RWPE2 (cell line): Measurements from ENCODE around the gene USP40.

Source experiments
- ATAC-seq: fragments of 200-7000 bp; cut with Tn5 transposase; 3 replicates; pipeline ENCODE4 v1.9.1; 2021; ENCODE audit warnings: low read depth
- DNase-seq: peaks from one replicate; pipeline ENCODE4 v3.0.0-alpha.2; 2020; ENCODE audit warnings: low spot score
- H3K27ac ChIP-seq: fragments of 450-650 bp; 2 replicates; pipeline ENCODE4 v1.5.1; 2017; ENCODE audit warnings: mild to moderate bottlenecking; ENCODE audit not compliant: poor library complexity, severe bottlenecking
- H3K27me3 ChIP-seq: fragments of 250-450 bp; sonication (Bioruptor Pico); 2 replicates; pipeline ENCODE4 v1.5.1; 2021; ENCODE audit warnings: mild to moderate bottlenecking, moderate library complexity; ENCODE audit not compliant: insufficient read depth, poor library complexity, severe bottlenecking
- H3K36me3 ChIP-seq: fragments of 250-450 bp; sonication (Bioruptor Pico); 2 replicates; pipeline ENCODE4 v1.5.1; 2020; ENCODE audit warnings: low read depth, mild to moderate bottlenecking, moderate library complexity
- H3K4me1 ChIP-seq: fragments of 250-450 bp; sonication (Bioruptor Pico); 2 replicates; pipeline ENCODE4 v1.5.1; 2021; ENCODE audit warnings: mild to moderate bottlenecking, moderate library complexity; ENCODE audit not compliant: insufficient read depth, poor library complexity, severe bottlenecking
- H3K4me3 ChIP-seq: fragments of 250-450 bp; sonication (Bioruptor Pico); 2 replicates; pipeline ENCODE4 v1.5.1; 2021; ENCODE audit warnings: mild to moderate bottlenecking, moderate library complexity; ENCODE audit not compliant: severe bottlenecking
- H3K9me3 ChIP-seq: fragments of 250-450 bp; sonication (Bioruptor Pico); 2 replicates; pipeline ENCODE4 v1.5.1; 2021; ENCODE audit warnings: mild to moderate bottlenecking, moderate library complexity; ENCODE audit not compliant: severe bottlenecking
- TF ChIP-seq, protein P1 (sequence below): fragments of 450-650 bp; IDR thresholded peaks from one replicate; pipeline ENCODE4 v1.5.1; 2017; ENCODE audit warnings: mild to moderate bottlenecking, moderate library complexity; ENCODE audit not compliant: poor library complexity, severe bottlenecking

USP40 gene

DNA sequence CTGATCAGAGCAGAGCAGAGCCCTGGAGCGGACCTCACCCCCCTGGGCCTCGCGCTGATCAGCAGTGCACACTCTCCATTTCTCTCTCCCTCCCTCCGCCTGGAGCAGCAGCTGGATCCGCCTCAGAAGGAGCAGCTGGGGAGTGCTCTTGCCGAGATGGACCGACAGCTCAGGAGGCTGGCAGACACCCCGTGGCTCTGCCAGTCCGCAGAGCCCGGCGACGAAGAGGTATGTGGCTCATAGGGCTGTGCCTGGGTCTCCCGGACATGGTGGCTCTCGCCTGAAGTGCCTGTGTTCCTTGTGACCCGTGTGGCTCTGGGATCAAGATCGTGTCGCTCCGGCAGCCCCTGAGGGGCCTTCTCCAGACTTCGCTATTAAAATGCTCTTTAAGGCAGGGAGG is 102.5 kb downstream of the USP40 start:
- H3K27ac ChIP-seq: no peak overlapping the region
- DNase-seq (peak; percentile 34), ATAC-seq (no peak)
- H3K27me3 ChIP-seq: no peaks in the 10 kb centered on the region
- no peaks in the 10 kb centered on the region for H3K4me1 ChIP-seq
- H3K4me3 ChIP-seq: no peak overlapping the region
- H3K9me3 ChIP-seq: no peaks in the 10 kb centered on the region
- H3K36me3 ChIP-seq: peaks cover 40% of the 10 kb centered on the region
- TF ChIP-seq, protein P1, sequence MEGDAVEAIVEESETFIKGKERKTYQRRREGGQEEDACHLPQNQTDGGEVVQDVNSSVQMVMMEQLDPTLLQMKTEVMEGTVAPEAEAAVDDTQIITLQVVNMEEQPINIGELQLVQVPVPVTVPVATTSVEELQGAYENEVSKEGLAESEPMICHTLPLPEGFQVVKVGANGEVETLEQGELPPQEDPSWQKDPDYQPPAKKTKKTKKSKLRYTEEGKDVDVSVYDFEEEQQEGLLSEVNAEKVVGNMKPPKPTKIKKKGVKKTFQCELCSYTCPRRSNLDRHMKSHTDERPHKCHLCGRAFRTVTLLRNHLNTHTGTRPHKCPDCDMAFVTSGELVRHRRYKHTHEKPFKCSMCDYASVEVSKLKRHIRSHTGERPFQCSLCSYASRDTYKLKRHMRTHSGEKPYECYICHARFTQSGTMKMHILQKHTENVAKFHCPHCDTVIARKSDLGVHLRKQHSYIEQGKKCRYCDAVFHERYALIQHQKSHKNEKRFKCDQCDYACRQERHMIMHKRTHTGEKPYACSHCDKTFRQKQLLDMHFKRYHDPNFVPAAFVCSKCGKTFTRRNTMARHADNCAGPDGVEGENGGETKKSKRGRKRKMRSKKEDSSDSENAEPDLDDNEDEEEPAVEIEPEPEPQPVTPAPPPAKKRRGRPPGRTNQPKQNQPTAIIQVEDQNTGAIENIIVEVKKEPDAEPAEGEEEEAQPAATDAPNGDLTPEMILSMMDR: no peak

DNA sequence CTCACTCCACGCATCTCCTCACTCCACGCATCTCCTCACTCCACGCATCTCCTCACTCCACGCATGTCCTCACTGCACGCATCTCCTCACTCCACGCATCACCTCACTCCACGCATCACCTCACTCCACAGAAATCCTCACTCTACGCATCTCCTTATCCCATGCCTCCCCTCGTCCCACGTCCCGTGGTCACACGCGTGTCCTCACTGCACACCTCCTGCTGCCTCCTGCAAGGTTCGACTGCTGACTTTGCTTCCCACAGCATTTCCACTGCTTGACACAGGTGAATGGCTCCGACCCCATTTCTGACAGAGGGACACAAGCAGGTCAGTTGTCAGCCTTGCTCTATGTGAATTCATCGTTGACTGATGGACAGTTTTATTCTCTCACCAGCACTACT is 103.0 kb downstream of the USP40 start:
- Histone ChIP-seq H3K27ac (no peak overlapping the region), H3K27me3 (no peaks in the 10 kb centered on the region), H3K4me1 (no peaks in the 10 kb centered on the region), H3K9me3 (no peaks in the 10 kb centered on the region), H3K4me3 (no peak overlapping the region), H3K36me3 (peaks cover 35% of the 10 kb centered on the region)
- DNase-seq: peak; percentile 15
- no peak for ATAC-seq
- TF ChIP-seq, protein P1: no peak

DNA sequence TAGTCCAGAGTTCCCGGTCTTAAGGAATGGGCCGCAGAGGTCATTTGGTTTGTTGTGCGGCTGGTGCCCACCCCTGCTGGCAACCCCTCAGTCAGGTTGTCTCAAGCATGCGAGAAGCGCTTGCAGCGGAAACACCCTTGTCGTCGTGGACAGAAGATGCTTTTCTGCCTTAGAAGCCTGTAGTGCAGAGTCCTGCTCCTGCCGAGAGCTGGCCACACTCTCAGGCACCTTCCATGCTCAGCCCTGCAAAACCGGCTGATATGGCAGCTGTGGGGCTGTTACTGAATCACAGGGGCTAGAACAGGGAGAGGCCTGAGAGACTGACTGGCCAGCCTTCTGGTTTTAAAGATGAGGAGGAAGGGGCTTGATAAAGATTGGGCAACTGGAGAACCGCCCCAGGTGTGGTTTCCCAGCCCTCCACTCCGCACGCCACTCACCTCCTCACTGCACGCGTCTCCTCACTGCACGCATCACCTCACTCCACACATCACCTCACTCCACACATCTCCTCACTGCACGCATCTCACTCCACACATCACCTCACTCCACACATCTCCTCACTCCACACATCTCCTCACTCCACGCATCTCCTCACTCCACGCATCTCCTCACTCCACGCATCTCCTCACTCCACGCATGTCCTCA is 103.6 kb downstream of the USP40 start:
- Histone ChIP-seq H3K4me3 (no peak overlapping the region), H3K9me3 (no peaks in the 10 kb centered on the region), H3K27ac (no peak overlapping the region), H3K27me3 (no peaks in the 10 kb centered on the region), H3K36me3 (peaks cover 36% of the 10 kb centered on the region), H3K4me1 (no peaks in the 10 kb centered on the region)
- ATAC-seq (no peak), DNase-seq (peak; percentile 29)
- TF ChIP-seq, protein P1: no peak

DNA sequence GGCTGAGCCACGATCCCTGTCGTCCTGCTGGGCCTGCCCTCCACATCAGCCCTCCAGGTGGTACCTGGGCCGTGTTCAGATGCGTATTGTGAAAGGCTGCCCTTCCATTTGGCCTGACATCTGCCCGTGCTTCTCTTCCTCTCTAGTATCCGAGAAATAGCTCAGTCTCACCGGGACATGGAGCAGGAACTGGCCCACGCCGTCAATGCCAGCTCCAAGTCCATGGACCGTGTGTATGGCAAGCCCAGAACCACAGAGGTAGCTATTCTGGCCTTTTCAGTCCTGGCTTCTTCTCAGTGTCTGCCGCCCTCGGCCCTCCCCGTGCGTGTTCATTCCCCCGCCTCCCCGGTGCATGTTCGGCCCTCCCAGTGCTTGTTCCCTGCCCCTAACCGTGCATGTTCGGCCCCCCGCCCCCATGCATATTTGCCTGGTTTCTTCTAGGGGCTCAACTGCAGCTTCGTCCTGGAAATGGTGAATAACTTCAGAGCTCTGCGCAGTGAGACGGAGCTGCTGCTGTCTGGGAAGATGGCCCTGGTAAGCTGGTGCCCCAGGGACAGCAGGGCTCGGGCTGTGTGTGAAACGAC is 104.3 kb downstream of the USP40 start:
- H3K27me3 ChIP-seq: no peaks in the 10 kb centered on the region
- TF ChIP-seq, protein P1: no peak
- H3K36me3 ChIP-seq: peaks cover 39% of the 10 kb centered on the region
- no peak overlapping the region for H3K27ac ChIP-seq
- H3K4me1 ChIP-seq: no peaks in the 10 kb centered on the region
- H3K4me3 ChIP-seq: no peak overlapping the region
- no peaks in the 10 kb centered on the region for H3K9me3 ChIP-seq
- DNase-seq (peak; percentile 53), ATAC-seq (no peak)

DNA sequence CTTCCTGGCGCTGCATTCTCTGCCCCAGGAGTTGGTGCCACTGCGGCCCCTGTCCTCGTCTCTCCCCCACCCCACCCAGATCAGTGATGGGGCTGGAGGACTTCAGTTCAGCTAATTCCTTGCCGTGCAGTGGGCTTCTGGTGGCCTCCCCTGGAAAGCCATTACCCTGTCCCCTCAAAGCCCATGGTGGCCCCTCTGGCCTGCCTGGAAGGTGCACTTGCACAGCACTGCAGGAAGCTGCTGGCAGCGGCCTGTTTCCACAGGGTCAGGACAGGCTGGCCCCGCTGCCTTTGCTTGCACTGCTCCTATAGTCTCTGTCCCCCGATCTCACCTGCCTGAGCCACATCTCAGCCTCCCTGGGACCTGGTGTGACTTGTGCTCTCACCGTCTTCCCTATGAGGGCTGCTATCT is 105.1 kb downstream of the USP40 start:
- H3K4me3 ChIP-seq: no peak overlapping the region
- TF ChIP-seq, protein P1: no peak
- H3K27ac ChIP-seq: no peak overlapping the region
- no peaks in the 10 kb centered on the region for H3K9me3 ChIP-seq
- peaks cover 41% of the 10 kb centered on the region for H3K36me3 ChIP-seq
- no peak for ATAC-seq
- no peaks in the 10 kb centered on the region for H3K4me1 ChIP-seq
- no peak for DNase-seq
- H3K27me3 ChIP-seq: no peaks in the 10 kb centered on the region
